GM18511 (cell line): ENCODE results near the gene PPFIA1.
"Not testable (repeated sequence)": the region's sequence is repeated elsewhere in the genome, so short reads cannot be mapped to it uniquely, and the experiment has no call there.

Experiments
- ATAC-seq: cut with Tn5 transposase; IDR thresholded peaks from one replicate; pipeline ENCODE4 v1.9.1; 2021; ENCODE audit warnings: mild to moderate bottlenecking, moderate library complexity; ENCODE audit not compliant: unreplicated experiment

PPFIA1 gene

GRCh38 chr11:70250876-70251658 is 19.4 kb upstream of the PPFIA1 start:
- ATAC-seq: no peak

DNA sequence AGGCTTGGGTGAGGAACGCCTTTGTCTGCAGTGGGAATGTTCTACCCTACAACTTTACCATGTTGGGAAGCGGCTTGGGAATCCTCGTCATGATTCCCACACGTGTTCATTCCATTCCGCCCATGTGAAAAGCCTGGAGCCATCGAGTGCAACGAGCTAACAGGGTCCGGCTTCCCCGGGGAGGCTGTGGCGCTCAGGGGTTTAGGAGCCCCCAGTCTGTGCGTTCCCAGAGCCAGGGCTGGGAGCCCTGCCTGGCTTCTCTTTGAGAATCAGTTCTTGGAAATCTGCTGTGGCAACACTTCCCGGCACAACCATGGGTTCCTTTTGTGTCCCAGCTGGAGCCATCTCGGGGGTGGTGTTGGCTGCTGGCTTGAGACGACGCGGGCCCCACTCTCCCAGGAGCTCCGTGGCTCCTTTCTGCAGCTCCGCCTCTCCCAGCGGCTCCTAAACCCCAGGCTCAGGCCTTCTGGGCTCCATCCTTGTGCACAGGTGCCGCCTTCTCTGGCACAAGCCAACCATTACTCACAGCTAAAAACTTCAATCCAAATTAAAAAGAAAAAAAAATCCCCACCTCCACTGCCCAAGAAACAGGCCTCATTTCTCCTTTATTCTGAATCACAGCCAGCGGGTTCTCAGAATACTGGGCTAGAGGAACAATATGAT is 18.7 kb upstream of the PPFIA1 start:
- ATAC-seq: no peak

DNA sequence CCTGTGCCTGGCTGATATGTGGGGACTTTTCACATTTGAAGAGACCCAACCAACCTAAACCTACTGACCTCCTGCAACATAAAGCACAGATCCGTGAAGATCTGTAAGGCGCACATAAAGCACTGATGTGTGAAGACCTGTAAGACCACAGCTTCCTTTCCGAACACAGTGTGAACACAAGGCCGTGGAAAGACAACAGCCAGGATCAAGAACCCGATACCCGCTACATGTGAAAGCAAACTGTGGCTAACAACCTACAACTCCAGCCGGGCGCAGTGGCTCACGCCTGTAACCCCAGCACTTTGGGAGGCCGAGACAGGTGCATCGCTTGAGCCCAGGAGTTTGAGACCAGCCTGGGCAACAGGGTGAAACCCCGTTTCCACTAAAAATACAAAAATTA is 17.6 kb upstream of the PPFIA1 start:
- ATAC-seq: peak; percentile 80

DNA sequence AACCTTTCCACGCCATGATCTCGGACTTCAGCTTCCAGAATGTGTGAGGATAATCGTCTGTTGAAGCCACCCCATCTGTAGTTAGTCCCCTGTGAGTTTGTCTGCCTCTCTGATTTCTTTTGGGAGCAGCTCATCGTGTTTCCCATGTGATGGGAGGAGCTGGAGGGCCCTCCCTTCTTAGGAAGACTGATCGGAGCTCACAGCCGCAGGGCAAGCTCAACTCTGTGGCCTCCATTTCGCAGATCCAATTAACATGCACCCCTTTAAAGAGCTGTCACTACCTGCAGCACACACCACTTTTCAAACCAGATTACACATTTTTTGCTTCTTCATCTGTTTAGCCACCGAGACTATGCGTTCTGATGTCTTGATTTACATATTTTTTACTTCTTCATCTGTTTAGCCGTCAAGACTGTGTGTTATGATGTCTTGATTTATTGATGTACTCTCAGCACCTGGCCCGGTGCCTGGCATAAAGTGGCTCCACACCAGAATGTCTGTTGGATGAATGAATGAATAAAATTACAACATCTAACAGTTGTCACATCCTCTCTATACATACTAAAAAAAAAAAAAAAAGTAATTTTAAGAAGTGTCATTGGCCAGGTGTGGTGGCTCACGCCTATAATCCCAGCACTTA is 14.9 kb upstream of the PPFIA1 start:
- ATAC-seq: no peak

- not testable (repeated sequence) for ATAC-seq
Measured at GRCh38 chr11:70259077-70259476, 11.4 kb upstream of the PPFIA1 start.

- ATAC-seq: no peak
Measured at GRCh38 chr11:70262951-70263350, 7.5 kb upstream of the PPFIA1 start.

- no peak for ATAC-seq
Measured at GRCh38 chr11:70263363-70263762, 7.1 kb upstream of the PPFIA1 start.

- no peak for ATAC-seq
Measured at GRCh38 chr11:70265341-70265740, 5.1 kb upstream of the PPFIA1 start.

DNA sequence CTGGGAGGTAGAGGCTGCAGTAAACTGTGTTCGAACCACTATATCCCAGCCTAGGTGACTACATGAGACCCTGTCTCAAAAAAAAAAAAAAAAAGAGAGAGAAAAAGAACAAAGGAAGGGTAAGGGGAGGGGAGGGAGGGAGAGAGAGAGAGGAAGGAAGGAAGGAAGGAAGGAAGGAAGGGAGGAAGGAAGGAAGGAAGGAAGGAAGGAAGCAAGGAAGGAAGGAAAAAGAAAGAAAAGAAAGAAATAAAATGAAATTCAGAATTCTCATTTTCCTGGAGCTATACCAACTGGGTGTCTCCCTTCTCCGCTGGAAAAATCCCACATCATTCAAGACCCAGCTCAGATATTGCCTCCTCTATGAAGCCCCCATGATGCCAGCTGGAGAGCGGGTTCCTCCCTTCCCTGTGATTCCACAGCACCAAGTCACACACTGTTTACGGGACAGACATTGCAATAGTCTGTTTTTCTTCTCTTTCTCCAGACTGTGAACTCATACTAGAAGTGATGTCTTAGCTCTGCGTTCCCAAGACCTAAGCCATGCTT is 3.0 kb upstream of the PPFIA1 start:
- no peak for ATAC-seq

DNA sequence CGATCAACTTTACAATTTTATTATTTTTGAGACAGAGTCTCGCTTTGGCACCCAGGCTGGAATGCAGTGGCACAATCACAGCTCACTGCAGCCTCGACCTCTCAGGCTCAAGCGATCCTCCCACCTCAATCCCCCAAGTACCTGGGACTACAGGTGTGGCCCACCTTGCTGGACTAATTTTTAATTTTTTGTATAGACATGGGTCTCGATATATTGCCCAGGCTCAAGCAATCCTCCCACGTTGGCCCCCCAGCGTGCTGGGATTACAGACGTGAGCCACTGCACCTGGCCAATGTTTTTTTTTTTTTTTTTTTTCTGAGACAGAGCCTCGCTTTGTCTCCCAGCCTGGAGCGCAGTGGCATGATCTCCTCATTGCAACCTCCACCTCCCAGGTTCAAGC is 2.0 kb upstream of the PPFIA1 start:
- no peak for ATAC-seq

- ATAC-seq: peak; percentile 39
Measured at GRCh38 chr11:70270877-70271648, 573 bp downstream of the PPFIA1 start.

DNA sequence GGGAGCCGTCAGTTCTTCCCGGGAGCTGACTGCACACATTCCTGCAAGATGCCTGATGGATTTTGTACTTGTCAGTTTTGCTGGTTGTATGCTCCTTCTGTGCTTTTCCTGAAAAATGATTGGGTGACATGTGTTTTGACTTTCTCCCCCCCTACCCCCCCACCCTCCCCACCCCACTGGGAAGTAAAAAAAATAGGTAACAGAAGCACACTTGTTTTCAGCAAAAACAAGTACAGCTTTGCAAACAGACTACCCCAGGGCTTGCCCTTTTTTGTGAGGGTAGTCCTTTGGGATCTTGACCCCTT is 1.1 kb downstream of the PPFIA1 start:
- no peak for ATAC-seq

- ATAC-seq: no peak
Measured at GRCh38 chr11:70272009-70272408, 1.5 kb downstream of the PPFIA1 start.

GRCh38 chr11:70278994-70279393 is 8.5 kb downstream of the PPFIA1 start:
- ATAC-seq: no peak

DNA sequence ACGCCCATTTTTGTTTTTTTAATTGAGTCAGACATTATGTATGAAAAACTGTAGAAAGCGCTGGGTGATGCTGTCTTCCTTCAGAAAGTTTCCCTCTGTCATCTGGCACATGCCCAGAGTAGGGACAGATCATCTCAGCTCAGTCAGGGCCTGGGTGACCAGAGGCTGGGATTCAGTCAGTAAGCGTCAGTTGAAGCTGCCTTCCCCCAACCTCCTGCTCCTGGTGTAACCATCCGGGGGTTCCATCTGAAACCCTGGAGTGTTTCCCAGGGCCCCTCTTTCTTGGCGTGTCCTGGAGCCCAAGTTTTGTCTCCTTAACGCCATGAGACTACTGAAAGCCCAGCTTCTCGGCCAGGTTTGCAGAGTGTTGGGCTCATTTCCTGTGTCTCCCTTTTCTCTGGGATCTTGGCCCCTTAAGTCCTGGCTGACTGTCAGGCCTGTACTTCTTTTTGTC is 10.7 kb downstream of the PPFIA1 start:
- ATAC-seq: no peak

DNA sequence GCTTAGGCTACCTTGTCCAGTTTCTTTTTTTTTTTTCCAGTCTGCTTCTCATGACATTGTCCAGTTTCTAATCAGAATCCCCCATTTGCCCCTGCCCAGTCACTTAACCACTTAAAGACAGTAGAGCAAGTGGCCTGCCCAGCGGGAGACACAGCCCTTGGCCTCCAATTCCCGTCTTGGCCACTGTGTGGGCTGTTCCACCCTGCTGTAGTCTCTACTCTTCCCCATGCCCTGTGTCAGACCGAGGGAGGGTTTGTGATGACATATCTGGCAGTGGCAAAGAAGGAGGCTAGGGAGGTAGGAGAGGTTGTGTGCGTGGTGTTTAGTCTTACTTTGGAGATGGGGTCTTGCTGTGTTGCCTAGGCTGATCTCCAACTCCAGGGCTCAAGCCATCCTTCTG is 11.5 kb downstream of the PPFIA1 start:
- ATAC-seq: no peak

GRCh38 chr11:70288721-70289120 is 18.2 kb downstream of the PPFIA1 start:
- no peak for ATAC-seq

DNA sequence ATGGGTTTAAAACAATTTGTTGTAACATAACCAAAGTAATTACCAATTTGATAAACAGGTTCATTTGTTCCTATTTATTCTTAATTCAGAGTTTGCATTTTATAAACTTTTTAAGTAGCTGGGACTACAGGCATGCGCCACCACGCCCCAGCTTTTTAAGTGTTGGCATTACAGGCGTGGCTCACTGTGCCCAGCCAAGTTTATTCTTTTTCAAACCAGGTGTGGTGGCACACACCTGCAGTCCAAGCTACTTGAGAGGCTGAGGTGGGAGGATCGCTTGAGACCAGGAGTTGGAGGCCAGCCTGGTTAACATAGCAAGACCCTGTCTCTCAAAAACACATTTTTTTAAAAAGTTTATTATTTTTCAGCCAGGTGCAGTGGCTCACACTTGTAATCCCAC is 19.1 kb downstream of the PPFIA1 start:
- no peak for ATAC-seq

GRCh38 chr11:70290361-70291065 is 20.0 kb downstream of the PPFIA1 start:
- no peak for ATAC-seq

DNA sequence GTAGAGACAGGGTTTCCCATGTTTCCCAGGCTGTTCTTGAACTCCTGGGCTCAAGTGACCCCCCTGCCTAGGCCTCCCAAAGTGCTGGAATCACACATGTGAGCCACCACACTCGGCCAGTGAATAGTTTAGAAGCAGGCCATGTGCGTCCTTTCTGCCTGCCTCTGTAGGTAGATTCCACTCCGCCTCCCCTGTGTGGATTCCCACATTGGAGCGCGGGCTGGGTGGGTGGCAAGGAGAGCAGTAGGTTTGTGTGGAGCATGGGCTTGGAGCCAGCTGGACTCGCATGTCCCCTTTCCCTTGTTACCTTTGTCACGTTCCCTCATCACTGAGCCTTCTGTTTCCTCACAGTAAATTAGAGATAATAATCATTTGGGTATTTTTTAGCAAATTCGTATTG is 21.7 kb downstream of the PPFIA1 start:
- no peak for ATAC-seq

DNA sequence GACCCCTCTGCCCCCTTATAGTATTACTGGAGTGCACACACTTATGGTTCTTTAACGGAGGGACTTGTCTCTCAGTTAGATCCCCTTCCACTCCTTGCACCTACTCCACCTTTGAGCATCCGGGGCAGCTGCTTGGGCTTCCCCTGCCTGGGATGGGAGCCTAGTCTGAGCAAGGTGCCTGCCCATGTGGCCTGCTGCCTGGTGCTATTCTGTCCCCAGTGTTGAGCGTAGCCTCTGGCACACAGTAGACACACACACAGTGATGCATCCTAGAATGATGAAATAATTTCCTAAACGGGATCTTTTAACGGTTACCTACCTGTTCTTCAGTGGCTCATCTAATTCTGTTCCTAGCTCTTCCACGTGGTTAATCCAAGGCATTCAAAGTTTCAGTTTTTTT is 22.4 kb downstream of the PPFIA1 start:
- ATAC-seq: no peak
